SJCRH30 (cell line): ENCODE measurements around the gene AMN. TPM values are rescaled to one million over a fixed set of nuclear protein-coding genes. Genes with fewer than 3 reads are reported as not detected.

Source experiments
- DNase-seq, 2 experiments: peaks; one replicate each; pipeline ENCODE4 v3.0.0-alpha.2; 2015 to 2020
- H3K27ac ChIP-seq: fragments of 250-450 bp; sonication (Bioruptor Pico); 2 replicates; pipeline ENCODE4 v1.5.1; 2020; ENCODE audit warnings: mild to moderate bottlenecking, moderate library complexity
- H3K27me3 ChIP-seq: fragments of 250-450 bp; sonication (Bioruptor Pico); 2 replicates; pipeline ENCODE4 v1.5.1; 2020; ENCODE audit warnings: mild to moderate bottlenecking, moderate library complexity
- H3K36me3 ChIP-seq: fragments of 250-450 bp; sonication (Bioruptor Pico); 2 replicates; pipeline ENCODE4 v1.5.1; 2020; ENCODE audit warnings: mild to moderate bottlenecking, moderate library complexity
- H3K4me1 ChIP-seq: fragments of 250-450 bp; sonication (Bioruptor Pico); 2 replicates; pipeline ENCODE4 v1.5.1; 2020; ENCODE audit warnings: mild to moderate bottlenecking, moderate library complexity
- H3K4me3 ChIP-seq: fragments of 250-450 bp; sonication (Bioruptor Pico); 2 replicates; pipeline ENCODE4 v1.5.1; 2020; ENCODE audit warnings: mild to moderate bottlenecking, moderate library complexity
- H3K9me3 ChIP-seq: fragments of 250-450 bp; sonication (Bioruptor Pico); replicated peaks from 2 replicates; pipeline ENCODE4 v1.5.1; 2020; ENCODE audit warnings: mild to moderate bottlenecking, moderate library complexity
- total RNA-seq: library from RNA; depleted of rRNA; stranded (reverse); fragments of >200 nt; shearing (Covaris generic); gene quantifications from 2 replicates; pipeline ENCODE4 v1.2.3, GENCODE V29; 2014

Gene AMN
- total RNA-seq, 1 experiment from 2014 or later: not detected

- no peaks in the 10 kb centered on the region for H3K27me3 ChIP-seq
- peaks cover 2% of the 10 kb centered on the region; the same call in 1 of the 2 replicates for H3K36me3 ChIP-seq
- no peaks in the 10 kb centered on the region for H3K4me1 ChIP-seq
- H3K4me3 ChIP-seq: no peak overlapping the region
- no peak overlapping the region for H3K27ac ChIP-seq
- H3K9me3 ChIP-seq: no peaks in the 10 kb centered on the region
- DNase-seq: no peak
These were observed 18.5 kb upstream of the AMN start for GRCh38 chr14:102903889-102904512.

- H3K27ac ChIP-seq: no peak overlapping the region
- no peak for DNase-seq
These were observed 17.1 kb upstream of the AMN start for GRCh38 chr14:102905116-102906108.

DNA sequence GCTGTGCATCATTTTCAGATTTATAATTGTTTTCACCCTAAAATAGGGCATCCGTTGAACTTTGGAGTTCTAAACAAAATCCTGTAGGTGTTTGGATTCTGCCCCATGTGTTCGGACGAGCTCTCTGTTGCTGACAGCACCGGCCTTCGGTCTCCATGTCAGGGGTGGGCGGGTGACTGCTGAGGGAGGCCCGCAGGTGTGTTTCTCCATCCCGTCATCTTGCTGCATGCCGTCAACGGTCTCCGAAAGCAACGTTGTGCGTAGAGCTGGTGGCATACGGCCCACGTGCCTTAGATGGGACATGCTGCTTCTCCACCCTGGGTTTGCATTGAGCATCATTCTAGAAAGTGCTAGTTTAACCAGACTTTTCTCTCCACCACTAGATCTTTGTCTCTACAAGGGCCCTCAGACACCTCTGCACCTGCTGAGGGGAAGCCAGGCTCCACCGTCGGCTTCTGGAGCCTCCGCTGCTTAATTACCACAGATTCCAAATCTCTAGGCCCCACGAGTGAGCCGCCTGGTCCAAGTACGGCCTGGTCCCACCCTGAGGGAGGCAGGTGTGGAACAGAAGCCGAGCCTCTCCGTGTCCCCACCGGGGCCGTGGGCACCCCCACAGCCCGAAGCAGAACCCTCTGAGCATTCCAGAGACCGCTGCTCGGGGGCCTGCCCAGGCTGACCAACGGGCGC, 15.7 kb upstream of the AMN start:
- no peak overlapping the region for H3K27ac ChIP-seq
- H3K9me3 ChIP-seq: no peaks in the 10 kb centered on the region
- no peak for DNase-seq
- H3K36me3 ChIP-seq: peaks cover 2% of the 10 kb centered on the region; the same call in 1 of the 2 replicates
- no peak overlapping the region for H3K4me3 ChIP-seq
- H3K27me3 ChIP-seq: no peaks in the 10 kb centered on the region
- no peaks in the 10 kb centered on the region for H3K4me1 ChIP-seq

More at GRCh38 chr14:102905116-102906108, 17.1 kb upstream of the AMN start:
- no peaks in the 10 kb centered on the region for H3K4me1 ChIP-seq
- H3K27me3 ChIP-seq: no peaks in the 10 kb centered on the region
- H3K4me3 ChIP-seq: no peak overlapping the region
- no peaks in the 10 kb centered on the region for H3K9me3 ChIP-seq
- H3K36me3 ChIP-seq: peaks cover 2% of the 10 kb centered on the region; the same call in 1 of the 2 replicates

GRCh38 chr14:102907303-102907844, 15.1 kb upstream of the AMN start:
- Histone ChIP-seq H3K36me3 (peaks cover 2% of the 10 kb centered on the region; the same call in 1 of the 2 replicates), H3K9me3 (no peaks in the 10 kb centered on the region)

DNA sequence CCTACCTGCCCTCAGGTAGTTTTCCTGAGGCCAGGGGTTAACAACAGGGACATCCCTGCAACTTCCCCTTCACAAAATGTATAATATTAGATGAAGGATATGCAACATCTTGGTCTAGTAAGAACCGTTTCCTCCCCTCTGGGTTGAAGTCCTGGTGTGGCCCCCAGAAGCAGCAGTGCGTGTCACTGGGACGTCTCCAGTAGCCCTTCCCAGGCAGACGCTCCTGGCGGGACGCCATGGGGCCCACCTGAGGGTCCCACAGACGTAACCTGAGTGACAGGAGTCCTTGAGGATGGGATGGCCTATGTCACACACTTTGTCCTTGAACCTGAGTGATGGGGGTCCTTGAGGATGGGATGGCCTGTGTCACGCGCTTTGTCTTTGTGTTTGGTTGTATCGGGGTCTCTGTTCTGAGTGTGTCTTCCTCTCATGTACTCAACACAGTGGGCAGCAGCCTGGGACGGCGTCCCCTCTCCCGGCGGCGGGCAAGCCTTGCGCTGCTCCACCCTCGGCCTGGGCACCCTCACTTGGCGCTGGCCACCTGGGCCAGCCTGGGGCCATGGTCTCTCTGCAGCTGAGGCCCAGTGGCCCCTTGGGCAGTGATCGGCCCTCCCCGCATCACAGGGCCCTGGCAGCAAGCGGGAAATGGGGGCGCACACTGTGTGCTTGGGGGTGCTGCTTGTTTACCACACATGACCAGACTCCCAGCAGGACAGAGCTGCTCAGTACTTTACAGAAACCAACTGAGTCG, 14.3 kb upstream of the AMN start:
- H3K27ac ChIP-seq: no peak overlapping the region
- H3K9me3 ChIP-seq: no peaks in the 10 kb centered on the region
- no peak for DNase-seq
- no peaks in the 10 kb centered on the region for H3K27me3 ChIP-seq
- no peaks in the 10 kb centered on the region for H3K4me1 ChIP-seq
- no peak overlapping the region for H3K4me3 ChIP-seq
- peaks cover 2% of the 10 kb centered on the region; the same call in 1 of the 2 replicates for H3K36me3 ChIP-seq

More at GRCh38 chr14:102907303-102907844, 15.1 kb upstream of the AMN start:
- no peaks in the 10 kb centered on the region for H3K4me1 ChIP-seq
- no peak overlapping the region for H3K27ac ChIP-seq
- H3K27me3 ChIP-seq: no peaks in the 10 kb centered on the region
- no peak for DNase-seq
- no peak overlapping the region for H3K4me3 ChIP-seq

GRCh38 chr14:102908766-102909455, 13.6 kb upstream of the AMN start:
- Histone ChIP-seq H3K36me3 (peaks cover 2% of the 10 kb centered on the region; the same call in 1 of the 2 replicates), H3K9me3 (no peaks in the 10 kb centered on the region), H3K4me1 (no peaks in the 10 kb centered on the region), H3K4me3 (no peak overlapping the region), H3K27me3 (no peaks in the 10 kb centered on the region), H3K27ac (no peak overlapping the region)
- no peak for DNase-seq

DNA sequence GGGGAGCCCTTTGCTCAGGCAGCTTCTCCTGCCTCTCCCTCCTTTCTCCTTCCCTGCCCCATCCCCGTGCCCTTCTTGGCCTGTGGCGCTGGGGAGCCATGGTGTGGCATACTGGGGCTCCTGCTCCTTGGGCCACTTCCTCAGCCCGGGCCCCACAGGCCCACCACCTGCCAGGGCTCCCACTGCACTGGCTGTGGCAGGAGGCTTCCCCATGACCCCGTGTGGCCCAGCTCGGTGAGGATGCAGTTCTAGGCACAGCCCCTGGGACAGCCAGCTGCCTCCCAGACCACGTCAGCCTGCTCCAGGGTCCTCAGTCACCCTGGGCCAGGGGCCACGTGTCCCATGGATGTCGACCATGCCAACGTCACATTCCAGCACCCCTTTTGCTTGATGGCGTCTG, 13.0 kb upstream of the AMN start:
- no peak overlapping the region for H3K4me3 ChIP-seq
- no peak for DNase-seq
- no peaks in the 10 kb centered on the region for H3K27me3 ChIP-seq
- H3K4me1 ChIP-seq: no peaks in the 10 kb centered on the region
- H3K9me3 ChIP-seq: no peaks in the 10 kb centered on the region
- no peak overlapping the region for H3K27ac ChIP-seq
- H3K36me3 ChIP-seq: peaks cover 2% of the 10 kb centered on the region; the same call in 1 of the 2 replicates

- Histone ChIP-seq H3K36me3 (peaks cover 2% of the 10 kb centered on the region; the same call in 1 of the 2 replicates), H3K27ac (no peak overlapping the region)
These were observed 12.6 kb upstream of the AMN start for GRCh38 chr14:102909911-102910310.

DNA sequence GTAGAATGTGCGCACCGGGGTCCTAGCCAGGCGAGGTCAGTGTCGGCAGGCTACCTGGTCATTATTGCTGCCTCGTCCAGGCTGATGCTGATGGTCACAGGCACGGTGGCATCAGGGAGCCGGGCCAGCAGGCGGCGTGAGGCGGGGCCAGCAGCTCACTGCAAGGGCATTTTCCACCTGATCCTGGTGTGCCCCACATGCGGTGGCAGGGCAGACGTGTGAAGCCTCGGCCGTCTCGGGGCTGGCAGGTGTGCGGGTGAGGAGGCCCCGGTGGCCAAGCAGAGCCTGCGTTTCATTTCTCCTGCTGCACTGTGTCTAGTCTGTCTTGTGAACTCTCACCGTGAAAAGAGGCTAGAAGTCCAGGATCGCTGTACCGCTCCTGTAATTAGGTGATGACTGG, 12.0 kb upstream of the AMN start:
- Histone ChIP-seq H3K9me3 (no peaks in the 10 kb centered on the region), H3K4me1 (no peaks in the 10 kb centered on the region), H3K4me3 (no peak overlapping the region), H3K27me3 (no peaks in the 10 kb centered on the region), H3K36me3 (peaks cover 2% of the 10 kb centered on the region; the same call in 1 of the 2 replicates), H3K27ac (no peak overlapping the region)
- DNase-seq: no peak

More at GRCh38 chr14:102909911-102910310, 12.6 kb upstream of the AMN start:
- no peaks in the 10 kb centered on the region for H3K27me3 ChIP-seq
- no peak for DNase-seq
- H3K4me1 ChIP-seq: no peaks in the 10 kb centered on the region
- no peaks in the 10 kb centered on the region for H3K9me3 ChIP-seq
- no peak overlapping the region for H3K4me3 ChIP-seq

GRCh38 chr14:102911541-102911951, 10.9 kb upstream of the AMN start:
- no peaks in the 10 kb centered on the region for H3K27me3 ChIP-seq
- no peak for DNase-seq
- no peak overlapping the region for H3K27ac ChIP-seq
- H3K4me3 ChIP-seq: no peak overlapping the region
- no peaks in the 10 kb centered on the region for H3K9me3 ChIP-seq
- no peaks in the 10 kb centered on the region for H3K36me3 ChIP-seq
- no peaks in the 10 kb centered on the region for H3K4me1 ChIP-seq

DNA sequence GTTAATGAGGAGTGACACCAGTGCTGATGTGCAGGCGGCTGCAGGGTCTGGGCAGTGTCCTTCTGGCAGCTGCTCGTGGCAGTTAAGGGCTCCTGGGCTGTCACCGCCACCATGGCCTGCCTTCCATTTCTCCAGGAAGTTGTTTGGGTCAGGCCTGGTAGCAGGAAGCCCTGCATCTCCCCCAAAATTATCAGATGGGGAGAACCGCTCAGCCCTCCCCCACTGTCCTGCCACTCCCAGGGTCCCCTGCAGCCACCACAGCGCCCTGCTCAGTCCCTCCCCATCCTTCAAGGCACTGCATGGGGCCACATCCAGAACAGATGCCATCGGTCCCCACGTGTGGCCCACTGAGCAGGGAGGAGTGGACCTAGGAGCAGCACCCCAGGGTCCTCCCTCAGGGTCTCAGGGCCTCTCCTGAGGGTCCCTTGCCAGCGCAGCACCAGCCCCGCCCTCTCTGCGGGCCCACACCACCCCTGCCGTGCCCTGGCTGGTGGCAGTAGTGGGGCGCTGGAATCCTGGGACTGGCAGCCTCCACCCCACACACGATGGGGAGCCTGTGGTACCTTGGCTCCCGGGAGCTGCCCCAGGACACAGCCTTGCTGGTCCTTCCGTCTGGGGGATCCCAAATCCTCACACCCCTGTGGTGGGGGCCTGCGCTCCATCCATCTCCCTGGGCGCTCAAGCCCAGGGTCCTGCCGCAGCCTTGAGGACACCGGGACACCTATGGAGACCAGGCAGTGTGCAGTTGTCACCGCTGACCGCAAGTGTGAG, 10.3 kb upstream of the AMN start:
- DNase-seq: no peak
- Histone ChIP-seq H3K4me1 (no peaks in the 10 kb centered on the region), H3K27me3 (no peaks in the 10 kb centered on the region), H3K27ac (no peak overlapping the region), H3K4me3 (no peak overlapping the region), H3K9me3 (no peaks in the 10 kb centered on the region), H3K36me3 (no peaks in the 10 kb centered on the region)

GRCh38 chr14:102913341-102914211, 8.9 kb upstream of the AMN start:
- no peak overlapping the region for H3K27ac ChIP-seq
- H3K4me1 ChIP-seq: no peaks in the 10 kb centered on the region
- H3K4me3 ChIP-seq: no peak overlapping the region
- DNase-seq: no peak
- no peaks in the 10 kb centered on the region for H3K9me3 ChIP-seq
- no peaks in the 10 kb centered on the region for H3K27me3 ChIP-seq
- H3K36me3 ChIP-seq: no peaks in the 10 kb centered on the region
